Measurements from ENCODE around the gene TRPM2. TPM values are rescaled to one million over a fixed set of nuclear protein-coding genes. Genes with fewer than 3 reads are reported as not detected.

The TRPM2 gene
- total RNA-seq, 4 donors from 2014 or later, result 0.15 to 0.52 (median 0.44) TPM

- H3K9me3 ChIP-seq, result no peaks in the 10 kb centered on the region
- H3K4me1 ChIP-seq, result no peaks in the 10 kb centered on the region
- peaks cover 9 to 16% (median 12%) of the 10 kb centered on the region in 3 donors for H3K27me3 ChIP-seq
- H3K36me3 ChIP-seq, result no peaks in the 10 kb centered on the region
- DNase-seq (no peak), ATAC-seq (no peak)
- intact Hi-C loops (cut with DNase I; ENCODE audit: low total_unique reads) (no loop called here), in situ Hi-C loops (cut with MboI; ENCODE audit: low sequenced_read_pairs in 4 of 4) (no loop called here)
- H3K4me3 ChIP-seq, result no peak overlapping the region
- no peak overlapping the region for H3K27ac ChIP-seq
- TF ChIP-seq POLR2A (IDR thresholded peaks at IDR 0.05), result no peak
- TF ChIP-seq, protein P1, sequence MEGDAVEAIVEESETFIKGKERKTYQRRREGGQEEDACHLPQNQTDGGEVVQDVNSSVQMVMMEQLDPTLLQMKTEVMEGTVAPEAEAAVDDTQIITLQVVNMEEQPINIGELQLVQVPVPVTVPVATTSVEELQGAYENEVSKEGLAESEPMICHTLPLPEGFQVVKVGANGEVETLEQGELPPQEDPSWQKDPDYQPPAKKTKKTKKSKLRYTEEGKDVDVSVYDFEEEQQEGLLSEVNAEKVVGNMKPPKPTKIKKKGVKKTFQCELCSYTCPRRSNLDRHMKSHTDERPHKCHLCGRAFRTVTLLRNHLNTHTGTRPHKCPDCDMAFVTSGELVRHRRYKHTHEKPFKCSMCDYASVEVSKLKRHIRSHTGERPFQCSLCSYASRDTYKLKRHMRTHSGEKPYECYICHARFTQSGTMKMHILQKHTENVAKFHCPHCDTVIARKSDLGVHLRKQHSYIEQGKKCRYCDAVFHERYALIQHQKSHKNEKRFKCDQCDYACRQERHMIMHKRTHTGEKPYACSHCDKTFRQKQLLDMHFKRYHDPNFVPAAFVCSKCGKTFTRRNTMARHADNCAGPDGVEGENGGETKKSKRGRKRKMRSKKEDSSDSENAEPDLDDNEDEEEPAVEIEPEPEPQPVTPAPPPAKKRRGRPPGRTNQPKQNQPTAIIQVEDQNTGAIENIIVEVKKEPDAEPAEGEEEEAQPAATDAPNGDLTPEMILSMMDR (IDR thresholded peaks at IDR 0.05 in 4 of 5, conservative IDR thresholded peaks at IDR 0.05 in 1 of 5), result no peak
These were observed 106.5 kb downstream of the TRPM2 start for GRCh38 chr21:44459712-44460440.

DNA sequence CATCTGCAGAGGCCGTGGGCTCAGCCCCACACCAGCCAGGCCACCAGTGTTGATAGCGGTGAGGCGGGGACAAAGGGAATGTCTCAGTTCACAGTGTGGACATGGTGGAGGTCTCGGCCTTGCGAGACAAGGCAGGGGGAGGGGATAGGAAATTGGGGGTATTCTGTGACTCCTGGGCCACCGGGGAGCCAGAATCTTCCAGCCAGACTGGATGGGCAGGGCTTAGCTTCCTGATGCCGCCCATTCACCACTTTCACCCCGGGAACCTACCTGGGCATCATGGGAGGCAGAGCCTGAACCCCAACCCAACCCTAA lies 107.0 kb downstream of the TRPM2 start:
- DNase-seq, result no peak
- TF ChIP-seq POLR2A (IDR thresholded peaks at IDR 0.05), result no peak
- TF ChIP-seq, protein P1 (IDR thresholded peaks at IDR 0.05 in 4 of 5, conservative IDR thresholded peaks at IDR 0.05 in 1 of 5), result no peak
- H3K27me3 ChIP-seq, result peaks cover 8 to 14% (median 12%) of the 10 kb centered on the region in 3 donors
- H3K36me3 ChIP-seq, result no peaks in the 10 kb centered on the region
- no peaks in the 10 kb centered on the region for H3K9me3 ChIP-seq
- in situ Hi-C loops (cut with MboI; ENCODE audit: low sequenced_read_pairs in 4 of 4), result no loop called here
- no peaks in the 10 kb centered on the region for H3K4me1 ChIP-seq
- no peak for ATAC-seq
- H3K27ac ChIP-seq, result no peak overlapping the region
- intact Hi-C loops (cut with DNase I; ENCODE audit: low total_unique reads), result no loop called here
- H3K4me3 ChIP-seq, result no peak overlapping the region

DNA sequence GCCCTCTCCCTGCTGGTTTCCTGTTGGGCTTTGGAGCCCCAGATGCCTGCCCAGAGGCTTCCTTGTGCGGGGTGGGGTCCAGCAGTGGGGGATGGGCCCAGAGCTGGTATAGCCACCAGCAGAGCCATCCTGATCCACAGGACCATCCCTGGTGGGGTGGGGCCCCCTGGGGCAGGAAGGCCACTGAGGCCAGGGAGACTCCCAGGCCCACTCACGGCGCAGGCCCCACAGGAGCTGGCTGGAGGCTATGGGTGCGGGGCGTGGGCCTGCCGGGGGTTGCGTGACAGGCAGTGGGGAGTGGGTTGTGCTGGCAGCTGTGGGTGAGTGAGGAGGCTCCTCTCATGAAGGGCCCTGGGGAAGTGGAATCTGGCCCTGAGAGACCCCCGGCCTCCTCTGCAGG lies 107.6 kb downstream of the TRPM2 start:
- TF ChIP-seq POLR2A (IDR thresholded peaks at IDR 0.05), result no peak
- TF ChIP-seq, protein P1 (IDR thresholded peaks at IDR 0.05 in 4 of 5, conservative IDR thresholded peaks at IDR 0.05 in 1 of 5), result no peak
- DNase-seq, result no peak
- Histone ChIP-seq H3K4me3 (no peak overlapping the region), H3K27ac (no peak overlapping the region), H3K4me1 (no peaks in the 10 kb centered on the region), H3K27me3 (peaks cover 4 to 9% (median 8%) of the 10 kb centered on the region in 3 donors), H3K36me3 (no peaks in the 10 kb centered on the region), H3K9me3 (no peaks in the 10 kb centered on the region)
- in situ Hi-C loops (cut with MboI; ENCODE audit: low sequenced_read_pairs in 4 of 4) (no loop called here), intact Hi-C loops (cut with DNase I; ENCODE audit: low total_unique reads) (no loop called here)
- ATAC-seq, result no peak

DNA sequence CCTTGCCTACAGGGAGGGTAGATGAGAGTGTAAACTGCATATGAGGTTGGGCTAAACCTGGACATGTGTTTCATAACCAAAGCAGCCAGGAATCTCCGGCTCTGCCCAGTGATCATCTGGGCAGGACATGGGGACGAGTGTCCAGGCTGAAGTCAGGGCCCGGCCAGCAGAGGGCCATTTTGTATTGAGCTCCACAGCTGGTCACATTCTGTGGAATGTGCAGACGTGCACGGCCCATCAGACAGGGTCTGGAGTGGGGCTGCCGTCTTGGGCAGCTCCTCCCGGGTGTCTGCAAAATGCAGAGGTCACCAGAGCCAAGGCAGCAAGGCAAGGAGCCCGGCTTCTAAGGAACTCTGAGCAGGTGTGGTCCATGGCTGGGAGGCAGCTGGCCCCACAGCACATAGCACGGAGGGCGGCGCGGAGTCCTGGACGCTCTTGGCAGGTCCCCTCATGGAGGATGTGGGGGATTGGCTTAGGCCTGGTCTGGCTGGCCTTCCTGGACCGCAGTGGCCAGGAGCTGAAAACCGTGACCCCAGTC lies 108.1 kb downstream of the TRPM2 start:
- TF ChIP-seq POLR2A (IDR thresholded peaks at IDR 0.05), result no peak
- TF ChIP-seq, protein P1 (IDR thresholded peaks at IDR 0.05 in 4 of 5, conservative IDR thresholded peaks at IDR 0.05 in 1 of 5), result peak in 2 of 5 experiments; percentile 13 to 19
- Histone ChIP-seq H3K4me3 (no peak overlapping the region), H3K36me3 (no peaks in the 10 kb centered on the region), H3K27ac (no peak overlapping the region), H3K27me3 (peaks cover 3 to 4% (median 4%) of the 10 kb centered on the region in 3 donors), H3K9me3 (no peaks in the 10 kb centered on the region), H3K4me1 (no peaks in the 10 kb centered on the region)
- in situ Hi-C loops (cut with MboI; ENCODE audit: low sequenced_read_pairs in 4 of 4) (no loop called here), intact Hi-C loops (cut with DNase I; ENCODE audit: low total_unique reads) (no loop called here)
- ATAC-seq, result no peak
- no peak for DNase-seq
